Muscle layer of duodenum (tissue), 2 donors: ENCODE measurements around the gene WDR27.
"Not testable (repeated sequence)": the region's sequence is repeated elsewhere in the genome, so short reads cannot be mapped to it uniquely, and the experiment has no call there.

Experiments
- H3K27ac ChIP-seq: one replicate; pipeline ENCODE4 v1.7.0; 2013; ENCODE audit warnings: mild to moderate bottlenecking, low read length
- H3K27me3 ChIP-seq: one replicate; pipeline ENCODE4 v1.7.0; 2013; ENCODE audit warnings: low read depth, mild to moderate bottlenecking, control low read depth, low read length
- H3K36me3 ChIP-seq, 2 donors: one replicate each; pipeline ENCODE4 v1.7.0; 2013; ENCODE audit warnings: low read length in 2 of 2, control low read depth in 1 of 2, mild to moderate bottlenecking in 1 of 2; ENCODE audit not compliant: insufficient read depth in 2 of 2, control insufficient read depth in 1 of 2
- H3K4me1 ChIP-seq, 2 donors: one replicate each; pipeline ENCODE4 v1.7.0; 2013; ENCODE audit warnings: low read length in 2 of 2, mild to moderate bottlenecking in 2 of 2, control low read depth in 1 of 2, moderate library complexity in 1 of 2; ENCODE audit not compliant: insufficient read depth in 2 of 2, control insufficient read depth in 1 of 2
- H3K4me3 ChIP-seq, 2 donors: one replicate each; pipeline ENCODE4 v1.7.0; 2013; ENCODE audit warnings: low read length in 2 of 2, low read depth in 1 of 2, mild to moderate bottlenecking in 1 of 2
- H3K9me3 ChIP-seq, 2 donors: one replicate each; pipeline ENCODE4 v1.7.0; 2013; ENCODE audit warnings: low read length in 2 of 2, control low read depth in 1 of 2, mild to moderate bottlenecking in 1 of 2; ENCODE audit not compliant: control insufficient read depth in 1 of 2
- donor health status: healthy.

WDR27 gene

DNA sequence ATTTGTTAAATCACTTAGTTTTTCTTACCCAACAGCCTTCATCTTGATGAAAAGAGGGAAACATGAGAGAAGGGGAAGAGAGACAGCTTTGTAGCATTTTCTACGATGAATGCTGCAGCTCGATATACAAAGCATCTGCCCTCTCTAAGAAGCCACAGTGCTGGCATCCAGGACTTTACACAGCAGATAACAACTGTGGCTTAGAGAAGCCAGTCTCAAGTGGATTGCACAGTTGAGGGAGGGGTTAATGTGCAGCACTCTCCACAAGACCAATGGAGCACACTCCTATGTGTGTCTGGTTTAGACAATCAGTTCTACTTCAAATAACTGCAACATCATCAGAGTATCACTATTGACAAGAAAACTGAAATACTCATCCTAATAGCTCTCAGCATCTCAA lies 5.9 kb upstream of the WDR27 start:
- Histone ChIP-seq H3K36me3 (peaks cover 21 to 28% of the 10 kb centered on the region in 2 donors), H3K27ac (no peak overlapping the region), H3K9me3 (no peaks in the 10 kb centered on the region), H3K27me3 (no peaks in the 10 kb centered on the region), H3K4me3 (no peak overlapping the region), H3K4me1 (peaks cover 17 to 18% of the 10 kb centered on the region in 2 donors)

DNA sequence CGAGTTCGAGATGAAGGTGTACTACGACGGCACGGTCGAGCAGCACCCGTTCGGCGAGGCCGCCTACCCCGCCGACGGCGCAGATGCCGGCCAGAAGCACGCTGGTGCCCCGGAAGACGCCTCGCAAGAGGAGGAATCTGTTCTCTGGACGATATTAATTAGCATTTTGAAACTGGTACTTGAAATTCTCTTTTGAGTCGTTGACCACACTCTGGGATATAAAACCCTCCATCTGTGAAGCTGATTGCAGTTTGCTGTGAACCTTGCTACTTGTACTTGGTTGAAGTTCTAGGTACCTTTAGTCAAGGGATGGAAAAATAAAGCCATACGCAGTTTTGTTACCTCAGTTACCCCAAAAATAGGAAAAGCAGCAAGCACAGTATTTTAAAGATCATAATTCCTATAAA lies 1.0 kb upstream of the WDR27 start:
- Histone ChIP-seq H3K36me3 (peaks cover 3 to 4% of the 10 kb centered on the region in 2 donors), H3K4me3 (peak overlapping the region; percentile 85 to 97), H3K27ac (peak overlapping the region; percentile 84), H3K4me1 (peaks cover 25 to 31% of the 10 kb centered on the region in 2 donors), H3K9me3 (no peaks in the 10 kb centered on the region), H3K27me3 (no peaks in the 10 kb centered on the region)

DNA sequence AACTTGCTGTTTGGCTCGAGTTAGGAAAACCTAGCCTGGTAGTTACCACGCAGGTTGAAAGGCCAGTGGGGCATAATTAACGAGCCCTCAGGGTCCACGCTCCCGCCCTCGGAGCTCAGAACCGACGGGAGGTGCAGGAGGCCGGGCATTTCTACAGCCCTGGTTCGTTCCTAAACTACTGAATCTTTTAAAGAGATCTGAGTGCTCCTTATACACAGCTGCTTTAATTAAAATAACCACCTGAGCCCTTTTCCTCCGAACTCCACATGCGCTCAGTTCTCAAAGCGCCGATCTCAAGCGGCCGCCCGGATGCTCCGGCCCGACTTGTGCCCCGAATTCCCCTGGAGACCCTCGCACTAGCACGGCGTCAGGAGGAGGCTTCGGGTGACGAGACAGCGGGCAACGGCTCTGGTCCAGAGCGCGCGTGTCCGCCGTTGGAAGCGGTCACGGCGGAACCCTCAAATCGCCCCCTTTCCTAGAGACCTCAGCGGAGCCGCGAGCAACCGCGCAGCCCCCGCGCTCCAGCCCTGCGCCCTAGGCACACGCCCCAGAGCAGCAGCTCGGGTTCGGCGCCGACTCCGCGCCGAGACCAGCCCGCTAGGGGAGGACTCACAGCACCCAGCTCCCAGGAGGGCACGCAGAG lies 397 bp downstream of the WDR27 start:
- Histone ChIP-seq H3K4me3 (peak overlapping the region; percentile 85 to 97), H3K9me3 (no peaks in the 10 kb centered on the region), H3K36me3 (peaks cover 3 to 4% of the 10 kb centered on the region in 2 donors), H3K27me3 (no peaks in the 10 kb centered on the region), H3K4me1 (peaks cover 25 to 31% of the 10 kb centered on the region in 2 donors), H3K27ac (peak overlapping the region; percentile 84)

DNA sequence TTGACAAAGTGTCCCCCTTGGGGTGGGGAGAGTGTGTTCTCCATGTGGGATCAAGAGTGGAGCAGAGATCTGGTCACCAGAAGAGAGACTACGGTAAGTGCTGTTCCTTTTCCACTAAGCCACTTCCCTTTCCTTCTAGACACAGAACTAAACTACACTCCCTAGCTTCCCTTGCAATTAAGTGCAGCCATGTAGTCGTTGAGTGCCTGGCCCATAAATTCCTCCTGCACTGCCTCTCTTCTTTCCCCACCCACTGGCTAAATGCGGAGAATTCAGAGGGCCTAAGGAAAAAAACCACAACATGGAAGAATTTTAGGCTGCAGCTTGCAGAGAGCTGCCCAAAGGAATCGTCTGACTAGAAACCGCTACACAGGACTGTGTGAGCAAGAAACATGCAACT lies 1.5 kb downstream of the WDR27 start:
- Histone ChIP-seq H3K9me3 (no peaks in the 10 kb centered on the region), H3K36me3 (peaks cover 3 to 4% of the 10 kb centered on the region in 2 donors), H3K4me3 (peak overlapping the region; percentile 85 to 97), H3K27me3 (no peaks in the 10 kb centered on the region), H3K27ac (no peak overlapping the region), H3K4me1 (peaks cover 25 to 31% of the 10 kb centered on the region in 2 donors)

DNA sequence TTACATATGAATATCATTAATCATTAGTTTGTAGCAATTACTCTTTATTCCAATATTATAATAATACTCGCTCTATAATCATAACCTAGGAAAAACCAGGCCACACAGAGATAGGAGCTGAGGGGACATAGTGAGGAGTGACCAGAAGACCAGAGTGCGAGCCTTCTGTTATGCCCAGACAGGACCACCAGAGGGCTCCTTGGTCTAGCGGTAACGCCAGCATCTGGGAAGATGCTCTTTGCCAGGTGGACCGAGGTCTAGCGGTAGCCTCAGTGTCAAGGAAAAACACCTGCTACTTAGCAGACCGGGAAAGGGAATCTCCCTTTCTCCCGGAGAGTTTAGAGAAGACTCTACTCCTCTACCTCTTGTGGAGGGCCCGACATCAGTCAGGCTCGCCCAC lies 4.7 kb downstream of the WDR27 start:
- Histone ChIP-seq H3K4me1 (peaks cover 7 to 11% of the 10 kb centered on the region in 2 donors), H3K9me3 (peaks cover 0 to 14% of the 10 kb centered on the region in 2 donors)
- not testable (repeated sequence) for H3K4me3 ChIP-seq, H3K27me3 ChIP-seq, H3K27ac ChIP-seq, H3K36me3 ChIP-seq

DNA sequence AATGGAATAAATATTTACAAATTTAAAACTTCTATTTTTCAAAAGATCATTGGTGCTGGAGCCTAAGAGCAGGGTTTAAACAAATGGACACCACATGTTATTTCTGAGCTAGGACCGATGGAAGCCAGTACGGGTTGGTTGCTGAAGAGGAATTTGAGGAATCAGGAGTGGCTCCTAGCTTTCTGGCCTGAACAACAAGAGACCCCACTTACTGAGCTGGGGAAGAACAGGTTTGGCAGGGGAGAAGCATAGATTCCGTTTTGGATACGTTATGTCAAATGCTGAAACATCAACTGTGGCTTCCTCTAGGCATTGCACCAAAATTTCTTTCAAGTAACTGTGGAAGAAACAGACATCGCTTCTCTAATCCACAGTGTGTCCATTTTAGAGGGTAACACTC lies 6.7 kb downstream of the WDR27 start:
- Histone ChIP-seq H3K36me3 (peaks cover 0 to 11% of the 10 kb centered on the region in 2 donors), H3K9me3 (peaks cover 0 to 16% of the 10 kb centered on the region in 2 donors), H3K27me3 (no peaks in the 10 kb centered on the region), H3K4me3 (no peak overlapping the region), H3K4me1 (peaks cover 0 to 1% of the 10 kb centered on the region in 2 donors), H3K27ac (no peak overlapping the region)

DNA sequence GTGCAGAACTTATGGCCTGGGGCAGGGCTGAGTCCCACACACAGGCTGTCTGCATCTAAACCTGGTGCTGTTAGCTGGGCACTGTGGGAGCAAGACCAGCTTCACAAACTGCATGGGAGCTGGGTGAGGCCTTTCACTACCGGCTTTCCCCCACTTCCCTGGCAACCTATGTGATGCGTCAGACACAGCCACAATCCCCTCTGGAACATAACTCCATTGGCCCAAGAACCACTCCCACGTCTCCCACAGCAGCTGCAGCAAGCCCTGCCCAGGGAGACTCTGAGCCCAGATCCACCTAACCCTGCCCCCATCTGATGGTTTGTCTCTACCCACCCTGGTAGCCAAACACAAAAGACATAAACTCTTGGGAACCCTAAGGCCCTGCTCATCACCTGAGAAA lies 9.3 kb downstream of the WDR27 start:
- no peaks in the 10 kb centered on the region for H3K4me1 ChIP-seq

DNA sequence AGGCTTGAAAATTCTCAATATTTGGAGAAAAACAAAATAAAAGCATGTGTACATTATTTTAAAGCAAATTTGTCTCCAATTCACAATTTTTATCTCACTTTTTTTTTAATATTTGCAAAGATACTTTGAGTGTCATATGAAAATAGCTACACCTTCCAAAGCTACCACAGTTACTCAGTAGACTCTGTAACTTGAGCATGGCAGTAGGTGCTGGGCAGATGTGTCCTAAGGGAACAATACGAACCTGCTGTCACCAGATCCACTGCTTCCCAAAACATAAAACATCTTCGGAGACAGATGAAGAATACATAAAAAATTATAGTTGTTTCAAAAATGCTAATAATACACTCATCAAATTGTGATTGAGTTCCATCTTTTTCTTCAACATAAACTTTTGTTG lies 10.6 kb downstream of the WDR27 start:
- H3K27ac ChIP-seq: no peak overlapping the region
- H3K4me1 ChIP-seq: no peaks in the 10 kb centered on the region
- no peaks in the 10 kb centered on the region for H3K27me3 ChIP-seq
- H3K4me3 ChIP-seq: no peak overlapping the region
- H3K9me3 ChIP-seq: peaks cover 5 to 19% of the 10 kb centered on the region in 2 donors
- peaks cover 3 to 15% of the 10 kb centered on the region in 2 donors for H3K36me3 ChIP-seq

More for the DNA sequence above, 9.3 kb downstream of the WDR27 start:
- H3K36me3 ChIP-seq: peaks cover 3 to 10% of the 10 kb centered on the region in 2 donors
- H3K4me3 ChIP-seq: no peak overlapping the region
- H3K27me3 ChIP-seq: no peaks in the 10 kb centered on the region
- H3K9me3 ChIP-seq: peaks cover under 1 to 16% of the 10 kb centered on the region in 2 donors
- H3K27ac ChIP-seq: no peak overlapping the region

DNA sequence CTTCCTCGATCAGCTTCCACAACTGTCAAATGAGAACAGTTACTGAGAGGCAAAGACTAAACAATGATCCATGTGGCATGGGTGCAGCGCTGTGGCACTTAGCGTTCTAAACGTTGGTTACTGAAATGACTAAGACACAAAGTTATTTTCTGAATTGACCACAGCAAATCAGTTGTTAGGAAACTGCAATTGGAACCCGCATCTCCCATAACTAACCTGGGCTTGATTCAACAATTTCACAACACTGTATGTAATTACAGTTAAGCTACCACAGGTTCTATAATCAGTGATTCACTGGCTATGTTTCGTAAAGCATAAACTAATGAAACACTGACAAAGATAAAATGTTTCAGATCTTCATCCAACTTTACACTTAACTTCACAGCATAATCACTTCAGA lies 12.5 kb downstream of the WDR27 start:
- H3K36me3 ChIP-seq: peaks cover 3 to 23% of the 10 kb centered on the region in 2 donors
- no peaks in the 10 kb centered on the region for H3K4me1 ChIP-seq
- H3K4me3 ChIP-seq: no peak overlapping the region
- no peak overlapping the region for H3K27ac ChIP-seq
- peaks cover 12 to 26% of the 10 kb centered on the region in 2 donors for H3K9me3 ChIP-seq
- H3K27me3 ChIP-seq: no peaks in the 10 kb centered on the region

DNA sequence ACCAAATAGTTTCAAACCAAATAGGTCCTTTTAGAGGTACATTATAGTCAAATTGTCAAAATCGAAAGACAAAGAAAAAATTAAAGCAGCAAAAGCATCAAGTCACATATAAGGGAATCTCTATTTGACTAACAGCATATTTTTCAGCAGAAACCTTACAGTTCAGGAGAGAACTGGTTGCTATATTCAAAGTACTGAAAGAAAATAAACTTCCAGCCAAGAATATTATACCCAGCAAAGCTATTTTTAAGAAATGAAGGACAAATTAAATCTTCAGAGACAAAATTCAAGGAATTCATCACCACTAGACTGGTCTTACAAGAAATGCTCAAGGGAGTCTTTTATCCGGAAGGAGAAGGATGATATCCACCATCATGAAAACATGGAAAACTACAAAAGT lies 16.0 kb downstream of the WDR27 start:
- H3K4me1 ChIP-seq: no peaks in the 10 kb centered on the region
- peaks cover 10 to 12% of the 10 kb centered on the region in 2 donors for H3K9me3 ChIP-seq
- H3K27me3 ChIP-seq: no peaks in the 10 kb centered on the region
- peaks cover 3 to 31% of the 10 kb centered on the region in 2 donors for H3K36me3 ChIP-seq
- no peak overlapping the region for H3K4me3 ChIP-seq
- no peak overlapping the region for H3K27ac ChIP-seq

DNA sequence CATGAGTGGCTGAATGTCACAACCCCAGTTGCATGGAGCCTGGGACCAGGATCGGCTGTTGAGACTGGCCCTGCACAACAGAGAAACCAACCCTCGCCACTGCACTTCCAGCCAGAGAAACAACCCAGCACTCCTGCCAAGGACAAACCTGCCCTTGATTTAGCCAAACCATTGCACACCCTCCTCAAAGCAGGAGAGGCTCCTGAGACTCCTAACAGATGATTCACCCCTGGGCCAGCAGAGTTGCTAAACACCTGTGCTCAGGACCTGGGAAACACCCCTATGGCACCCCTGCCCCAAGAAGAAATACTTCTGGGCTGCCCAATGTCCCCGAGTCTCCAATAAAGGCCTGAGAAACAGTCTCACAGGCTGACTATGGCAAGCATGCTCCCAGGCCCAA lies 17.8 kb downstream of the WDR27 start:
- peaks cover 3 to 36% of the 10 kb centered on the region in 2 donors for H3K36me3 ChIP-seq
- H3K27me3 ChIP-seq: no peaks in the 10 kb centered on the region
- H3K4me1 ChIP-seq: no peaks in the 10 kb centered on the region
- H3K9me3 ChIP-seq: peaks cover 10 to 12% of the 10 kb centered on the region in 2 donors
- no peak overlapping the region for H3K27ac ChIP-seq
- no peak overlapping the region for H3K4me3 ChIP-seq

DNA sequence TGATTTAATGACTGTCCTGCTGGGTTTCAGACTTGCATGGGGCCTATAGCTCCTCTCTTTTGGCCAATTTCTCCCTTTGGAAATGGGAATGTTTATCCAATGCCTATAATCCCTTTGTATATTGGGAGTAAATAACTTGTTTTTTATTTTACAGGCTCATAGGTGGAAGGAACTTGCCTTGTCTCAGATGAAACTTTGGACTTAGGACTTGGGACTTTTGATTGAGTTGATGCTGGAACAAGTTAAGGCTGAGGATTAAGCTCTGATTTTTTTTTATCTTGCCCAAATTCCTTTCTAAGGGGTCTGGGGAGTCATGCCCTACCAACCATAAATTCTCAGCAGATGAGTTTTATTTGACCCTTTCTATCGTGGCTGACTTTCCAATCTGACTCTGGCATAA lies 23.5 kb downstream of the WDR27 start:
- H3K4me3 ChIP-seq: no peak overlapping the region

More for the DNA sequence above, 23.5 kb downstream of the WDR27 start:
- peaks cover 0 to 21% of the 10 kb centered on the region in 2 donors for H3K36me3 ChIP-seq
- H3K27ac ChIP-seq: no peak overlapping the region
- no peaks in the 10 kb centered on the region for H3K27me3 ChIP-seq
- no peaks in the 10 kb centered on the region for H3K4me1 ChIP-seq
- no peaks in the 10 kb centered on the region for H3K9me3 ChIP-seq
